H1 (cell line): Measurements from ENCODE around the gene SRRM4. TPM values are rescaled to one million over a fixed set of nuclear protein-coding genes. Genes with fewer than 3 reads are reported as not detected.

ENCODE experiments used
- CTCF ChIA-PET: fragments of 300-600 bp; sonication (Branson Sonifier 250); formaldehyde crosslinking; loops from one replicate; lab custom pipeline; 2021; ENCODE audit not compliant: partially characterized antibody; lab: Charles Lee
- POLR2A ChIA-PET: fragments of 300-600 bp; sonication (Branson Sonifier 250); formaldehyde crosslinking; loops from one replicate; lab custom pipeline; 2021; ENCODE audit warnings: inconsistent platforms; ENCODE audit not compliant: partially characterized antibody; lab: Charles Lee
- DNase-seq, 2 experiments: peaks; one replicate each; pipeline versions ENCODE4 v3.0.0 to v3.0.0-alpha.2; 2010 to 2022; ENCODE audit warnings: low spot score in 2 of 2, low read depth in 1 of 2, mixed read lengths in 1 of 2
- FAIRE-seq: peaks from 2 replicates; lab custom pipeline; 2011; peaks lifted over from hg19 to GRCh38; lab: Jason Lieb, UNC
- H2AFZ ChIP-seq: 2 replicates; pipeline ENCODE4 v1.8.1; 2012; ENCODE audit warnings: low read length, inconsistent platforms
- H2AK5ac ChIP-seq: 2 replicates; pipeline ENCODE4 v1.6.1; 2013; ENCODE audit warnings: low read depth, low read length
- H2BK120ac ChIP-seq: replicated peaks from 2 replicates; pipeline ENCODE3; 2013; ENCODE audit warnings: low read depth, low read length, inconsistent platforms
- H2BK12ac ChIP-seq: 2 replicates; pipeline ENCODE4 v1.6.1; 2013; ENCODE audit warnings: low read depth, low read length
- H2BK15ac ChIP-seq: 2 replicates; pipeline ENCODE4 v1.6.1; 2013; ENCODE audit warnings: low read length
- H2BK20ac ChIP-seq: 2 replicates; pipeline ENCODE4 v1.6.1; 2013; ENCODE audit warnings: low read length
- H2BK5ac ChIP-seq: 2 replicates; pipeline ENCODE4 v1.6.1; 2013; ENCODE audit warnings: low read depth, low read length
- H3K14ac ChIP-seq: 2 replicates; pipeline ENCODE4 v1.6.1; 2013; ENCODE audit warnings: inconsistent platforms; ENCODE audit not compliant: insufficient read length
- H3K18ac ChIP-seq: 2 replicates; pipeline ENCODE4 v1.6.1; 2013; ENCODE audit warnings: low read length; ENCODE audit errors: extremely low read depth
- H3K23ac ChIP-seq: 2 replicates; pipeline ENCODE4 v1.6.1; 2013; ENCODE audit warnings: inconsistent platforms; ENCODE audit not compliant: insufficient read length
- H3K23me2 ChIP-seq: 2 replicates; pipeline ENCODE4 v1.6.1; 2013; ENCODE audit warnings: low read depth, low read length
- H3K27ac ChIP-seq: 2 replicates; pipeline ENCODE4 v1.6.1; 2011; ENCODE audit warnings: low read depth, low read length, inconsistent platforms
- H3K27me3 ChIP-seq, 4 experiments: replicated peaks in 1 of 4; 1 replicate in 1 of 4; 2 replicates in 3 of 4; pipeline versions ENCODE4 v1.6.1 to v1.8.1; 2011 to 2013; ENCODE audit warnings: low read length in 3 of 4, mild to moderate bottlenecking in 3 of 4, inconsistent platforms in 2 of 4, mixed read lengths in 2 of 4, moderate library complexity in 1 of 4; ENCODE audit not compliant: control insufficient read depth in 3 of 4, insufficient read depth in 3 of 4; ENCODE audit errors: extremely low read depth in 1 of 4
- H3K36me3 ChIP-seq, 4 experiments: 2 replicates each; pipeline versions ENCODE4 v1.6.1 to v1.8.1; 2011 to 2013; ENCODE audit warnings: mild to moderate bottlenecking in 4 of 4, low read length in 3 of 4, moderate library complexity in 2 of 4, control low read depth in 1 of 4, inconsistent platforms in 1 of 4; ENCODE audit not compliant: insufficient read depth in 4 of 4, control insufficient read depth in 2 of 4
- H3K4ac ChIP-seq: replicated peaks from 2 replicates; pipeline ENCODE3; 2013; ENCODE audit warnings: low read length, low read depth, mixed read lengths, inconsistent platforms; ENCODE audit not compliant: insufficient read length
- H3K4me1 ChIP-seq, 4 experiments: replicated peaks in 1 of 4; 1 replicate in 1 of 4; 2 replicates in 3 of 4; pipeline versions ENCODE4 v1.6.1 to v1.8.1; 2011 to 2013; ENCODE audit warnings: low read length in 3 of 4, inconsistent platforms in 2 of 4, mixed read lengths in 1 of 4; ENCODE audit not compliant: insufficient read depth in 4 of 4, control insufficient read depth in 3 of 4
- H3K4me2 ChIP-seq, 2 experiments: 2 replicates each; pipeline versions ENCODE4 v1.6.1 to v1.8.1; 2011 to 2013; ENCODE audit warnings: low read depth in 2 of 2, low read length in 2 of 2, control low read depth in 1 of 2, inconsistent platforms in 1 of 2, mild to moderate bottlenecking in 1 of 2; ENCODE audit not compliant: insufficient read depth in 1 of 2
- H3K4me3 ChIP-seq, 4 experiments: fragments of 200-600, 300-600 bp in 1 of 4; sonication (generic), shearing (Covaris generic), sonication (Bioruptor Twin) in 1 of 4; 2 replicates each; pipeline versions ENCODE4 v1.5.1 to v1.8.1; 2011 to 2016; ENCODE audit warnings: low read length in 4 of 4, low read depth in 3 of 4, control low read depth in 2 of 4, inconsistent platforms in 2 of 4, mild to moderate bottlenecking in 2 of 4, mixed read lengths in 1 of 4, moderate library complexity in 1 of 4; ENCODE audit not compliant: insufficient read depth in 2 of 4; ENCODE audit errors: extremely low read depth in 1 of 4
- H3K56ac ChIP-seq: replicated peaks from 2 replicates; pipeline ENCODE3; 2013; ENCODE audit warnings: low read depth, mild to moderate bottlenecking, mixed read lengths, low read length, inconsistent platforms; ENCODE audit not compliant: insufficient read length
- H3K79me1 ChIP-seq: 2 replicates; pipeline ENCODE4 v1.6.1; 2013; ENCODE audit warnings: low read depth, low read length, control low read depth
- H3K79me2 ChIP-seq, 2 experiments: 2 replicates each; pipeline versions ENCODE4 v1.6.1 to v1.8.1; 2012 to 2013; ENCODE audit warnings: low read length in 2 of 2, mild to moderate bottlenecking in 2 of 2, inconsistent platforms in 1 of 2; ENCODE audit not compliant: insufficient read depth in 2 of 2, control insufficient read depth in 1 of 2
- H3K9ac ChIP-seq, 4 experiments: replicated peaks in 1 of 4; 1 replicate in 1 of 4; 2 replicates in 3 of 4; pipeline versions ENCODE4 v1.6.1 to v1.8.1; 2011 to 2013; ENCODE audit warnings: low read depth in 3 of 4, low read length in 3 of 4, control low read depth in 2 of 4, mild to moderate bottlenecking in 2 of 4, moderate library complexity in 2 of 4, inconsistent platforms in 1 of 4; ENCODE audit errors: extremely low read depth in 1 of 4
- H3K9me3 ChIP-seq, 2 experiments: 2 replicates each; pipeline versions ENCODE4 v1.6.1 to v1.8.1; 2012 to 2013; ENCODE audit warnings: mild to moderate bottlenecking in 2 of 2, moderate library complexity in 2 of 2, control low read depth in 1 of 2, inconsistent platforms in 1 of 2, low read depth in 1 of 2, low read length in 1 of 2, mixed read lengths in 1 of 2; ENCODE audit not compliant: insufficient read depth in 2 of 2
- H4K20me1 ChIP-seq, 2 experiments: replicated peaks in 1 of 2; 2 replicates each; pipeline versions ENCODE3 to v1.8.1; 2011 to 2013; ENCODE audit warnings: inconsistent platforms in 2 of 2, low read length in 2 of 2, mild to moderate bottlenecking in 1 of 2; ENCODE audit not compliant: insufficient read depth in 2 of 2, control insufficient read depth in 1 of 2
- H4K5ac ChIP-seq: 2 replicates; pipeline ENCODE4 v1.6.1; 2013; ENCODE audit warnings: low read length, low read depth, mixed read lengths, inconsistent platforms; ENCODE audit not compliant: insufficient read length
- H4K8ac ChIP-seq: 2 replicates; pipeline ENCODE4 v1.8.0; 2013; ENCODE audit warnings: mild to moderate bottlenecking, moderate library complexity, low read length, inconsistent platforms; ENCODE audit not compliant: insufficient read depth; ENCODE audit errors: extremely low read depth
- H4K91ac ChIP-seq: replicated peaks from 2 replicates; pipeline ENCODE3; 2013; ENCODE audit warnings: low read length, mixed read lengths, inconsistent platforms; ENCODE audit not compliant: insufficient read length
- CTBP2 ChIP-seq: IDR thresholded peaks from 2 replicates; pipeline ENCODE4 v1.7.0; 2011; ENCODE audit warnings: borderline replicate concordance, mild to moderate bottlenecking, moderate library complexity, mixed read lengths, low read length; ENCODE audit not compliant: insufficient read depth, insufficient read length
- RFX5 ChIP-seq: IDR thresholded peaks from 2 replicates; pipeline ENCODE4 v1.6.1; 2011; ENCODE audit warnings: low read depth, low read length, improper control_type of control experiment, borderline replicate concordance
- SAP30 ChIP-seq: fragments of 300-600 bp; sonication (generic); IDR thresholded peaks from 2 replicates; pipeline ENCODE4 v1.7.1; 2012; ENCODE audit warnings: low read length, moderate library complexity, mild to moderate bottlenecking, inconsistent platforms; ENCODE audit not compliant: insufficient read depth, insufficient replicate concordance
- SIX5 ChIP-seq: IDR thresholded peaks from 2 replicates; pipeline ENCODE4 v1.6.1; 2011; ENCODE audit warnings: mild to moderate bottlenecking, low read depth, low read length
- TAF1 ChIP-seq: IDR thresholded peaks from 2 replicates; pipeline ENCODE4 v1.6.1; 2011; ENCODE audit warnings: mild to moderate bottlenecking, low read depth, low read length
- TEAD4 ChIP-seq: IDR thresholded peaks from 2 replicates; pipeline ENCODE4 v1.6.1; 2012; ENCODE audit warnings: low read depth, low read length, inconsistent platforms, mixed read lengths
- WGBS, 2 experiments: shearing (Covaris generic) in 1 of 2; methylation state at CpG; one replicate each; pipeline versions ENCODE4 v1.1.6 to v1.1.7; 2013 to 2015; ENCODE audit warnings: low lambda C conversion rate in 2 of 2, mixed read lengths in 2 of 2, inconsistent platforms in 1 of 2, low coverage in 1 of 2, missing lambda C conversion rate in 1 of 2; ENCODE audit not compliant: insufficient replicate concordance in 2 of 2, insufficient coverage in 1 of 2, insufficient read length in 1 of 2; ENCODE audit errors: extremely low coverage in 1 of 2, missing lambda C conversion rate in 1 of 2; 5-methylcytosine and 5-hydroxymethylcytosine counted together
- polyA plus RNA-seq, 7 experiments: library from polyadenylated mRNA; depleted of rRNA in 3 of 7; stranded (reverse) in 5 of 7; unstranded in 2 of 7; fragments of >200 nt in 5 of 7; fragments of 200-250 nt in 2 of 7; gene quantifications; 1 replicate in 5 of 7; 2 replicates in 1 of 7; 4 replicates in 1 of 7; pipeline versions ENCODE4 v1.2.1 to v1.2.3, GENCODE V29; 2011 to 2013; ENCODE audit warnings: missing spikeins in 2 of 7, mixed read lengths in 2 of 7
- total RNA-seq: library from RNA; stranded (reverse); fragmentation: NEBNext Ultra II Directional; extraction: Animal tissue kit (Norgen Biotek cat#: 25700); gene quantifications from 2 replicates; pipeline ENCODE4 v1.2.1, GENCODE V29; 2021
- TF ChIP-seq, protein P1 (sequence below): IDR thresholded peaks from 2 replicates; pipeline ENCODE4 v1.6.1; 2011; ENCODE audit warnings: low read length, improper control_type of control experiment

The SRRM4 gene
- total and polyA plus RNA-seq, 2 of the 8 experiments (the other 6 are each of a cell fraction or from before 2014, with no cell fraction given), result 0.53 to 1.1 TPM

- CTCF ChIA-PET, result interaction anchor here (0.6 to 1.8 kb wide), 9 partner anchors 10 to 269 kb away, joined by 3 to 8 read pairs (median 4); no protein-coding TSS in a partner anchor
- POLR2A ChIA-PET, result interaction anchor here (0.6 to 1.6 kb wide), 7 partner anchors 12 to 110 kb away, joined by 3 to 6 read pairs (median 4); no protein-coding TSS in a partner anchor
- no peak overlapping the region for H2BK15ac ChIP-seq
- H3K36me3 ChIP-seq, result no peaks in the 10 kb centered on the region
- no peak overlapping the region for H2BK12ac ChIP-seq
- peaks cover 3 to 7% (median 5%) of the 10 kb centered on the region in 4 experiments; a peak in 4 of 7 replicates for H3K4me1 ChIP-seq
- H2BK20ac ChIP-seq, result no peak overlapping the region
- H2AFZ ChIP-seq, result no peak overlapping the region
- H3K27me3 ChIP-seq, result peaks cover 0 to 23% (median 14%) of the 10 kb centered on the region in 4 experiments; a peak in 6 of 7 replicates
- no peak overlapping the region for H3K27ac ChIP-seq
- no peaks in the 10 kb centered on the region for H3K79me2 ChIP-seq
- peaks cover 13% of the 10 kb centered on the region for H3K23me2 ChIP-seq
- no peak overlapping the region for H4K8ac ChIP-seq
- DNase-seq (no peak), FAIRE-seq (no peak)
- H4K5ac ChIP-seq, result no peak overlapping the region
- no peak overlapping the region for H2BK120ac ChIP-seq
- H4K20me1 ChIP-seq, result no peaks in the 10 kb centered on the region
- no peak overlapping the region for H2AK5ac ChIP-seq
- no peaks in the 10 kb centered on the region for H3K9me3 ChIP-seq
- no peak overlapping the region for H4K91ac ChIP-seq
- no peak overlapping the region for H3K4ac ChIP-seq
- no peak overlapping the region for H3K14ac ChIP-seq
- H2BK5ac ChIP-seq, result no peak overlapping the region
- peak overlapping the region; percentile 70 to 97 (median 74) for H3K4me3 ChIP-seq
- H3K79me1 ChIP-seq, result no peaks in the 10 kb centered on the region
- H3K56ac ChIP-seq, result no peak overlapping the region
- H3K23ac ChIP-seq, result no peak overlapping the region
- H3K9ac ChIP-seq, result no peak overlapping the region
- TF ChIP-seq, protein P1, sequence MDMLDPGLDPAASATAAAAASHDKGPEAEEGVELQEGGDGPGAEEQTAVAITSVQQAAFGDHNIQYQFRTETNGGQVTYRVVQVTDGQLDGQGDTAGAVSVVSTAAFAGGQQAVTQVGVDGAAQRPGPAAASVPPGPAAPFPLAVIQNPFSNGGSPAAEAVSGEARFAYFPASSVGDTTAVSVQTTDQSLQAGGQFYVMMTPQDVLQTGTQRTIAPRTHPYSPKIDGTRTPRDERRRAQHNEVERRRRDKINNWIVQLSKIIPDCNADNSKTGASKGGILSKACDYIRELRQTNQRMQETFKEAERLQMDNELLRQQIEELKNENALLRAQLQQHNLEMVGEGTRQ, result no peak
- TF ChIP-seq CTBP2 (no peak), RFX5 (no peak), SIX5 (no peak), SAP30 (no peak), TAF1 (no peak), TEAD4 (no peak)
- TF ChIP-seq, all 59 proteins: peak for 0
- peak overlapping the region; percentile 90 to 95 for H3K4me2 ChIP-seq
- H3K18ac ChIP-seq, result no peak overlapping the region
- WGBS, 2 experiments, result 42% methylated on average over 8 of the region's 8 CpGs; no CpG with 5 or more reads in 1 of the 2 experiments
Measured at GRCh38 chr12:118982302-118982701, 961 bp downstream of the SRRM4 start.
